WI38 (cell line): ENCODE measurements around the gene NEURL3.

Source experiments
- H3K4me3 ChIP-seq: 2 replicates; pipeline ENCODE4 v1.5.1; 2011; ENCODE audit warnings: low read depth, mild to moderate bottlenecking, control low read depth, low read length
- TF ChIP-seq, protein P1 (sequence below): IDR thresholded peaks from 2 replicates; pipeline ENCODE4 v1.5.1; 2012; ENCODE audit warnings: low read depth, mild to moderate bottlenecking, control low read depth, low read length

Gene NEURL3

DNA sequence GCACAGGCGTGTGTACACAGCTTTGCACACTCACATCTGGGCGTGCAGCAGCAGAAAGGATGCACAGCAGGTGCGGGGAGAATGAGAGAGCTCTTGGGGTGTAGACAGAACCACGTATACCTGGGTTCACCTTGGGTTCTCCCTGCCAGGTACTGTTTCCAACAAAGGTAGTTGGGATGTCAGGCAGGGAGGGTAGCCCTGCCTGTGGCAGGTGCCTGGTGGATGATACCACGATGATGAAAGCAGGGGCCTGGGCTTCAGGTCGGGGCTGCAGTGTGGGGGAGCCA, 24.9 kb upstream of the NEURL3 start:
- TF ChIP-seq, protein P1, sequence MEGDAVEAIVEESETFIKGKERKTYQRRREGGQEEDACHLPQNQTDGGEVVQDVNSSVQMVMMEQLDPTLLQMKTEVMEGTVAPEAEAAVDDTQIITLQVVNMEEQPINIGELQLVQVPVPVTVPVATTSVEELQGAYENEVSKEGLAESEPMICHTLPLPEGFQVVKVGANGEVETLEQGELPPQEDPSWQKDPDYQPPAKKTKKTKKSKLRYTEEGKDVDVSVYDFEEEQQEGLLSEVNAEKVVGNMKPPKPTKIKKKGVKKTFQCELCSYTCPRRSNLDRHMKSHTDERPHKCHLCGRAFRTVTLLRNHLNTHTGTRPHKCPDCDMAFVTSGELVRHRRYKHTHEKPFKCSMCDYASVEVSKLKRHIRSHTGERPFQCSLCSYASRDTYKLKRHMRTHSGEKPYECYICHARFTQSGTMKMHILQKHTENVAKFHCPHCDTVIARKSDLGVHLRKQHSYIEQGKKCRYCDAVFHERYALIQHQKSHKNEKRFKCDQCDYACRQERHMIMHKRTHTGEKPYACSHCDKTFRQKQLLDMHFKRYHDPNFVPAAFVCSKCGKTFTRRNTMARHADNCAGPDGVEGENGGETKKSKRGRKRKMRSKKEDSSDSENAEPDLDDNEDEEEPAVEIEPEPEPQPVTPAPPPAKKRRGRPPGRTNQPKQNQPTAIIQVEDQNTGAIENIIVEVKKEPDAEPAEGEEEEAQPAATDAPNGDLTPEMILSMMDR, result no peak
- no peak overlapping the region for H3K4me3 ChIP-seq

DNA sequence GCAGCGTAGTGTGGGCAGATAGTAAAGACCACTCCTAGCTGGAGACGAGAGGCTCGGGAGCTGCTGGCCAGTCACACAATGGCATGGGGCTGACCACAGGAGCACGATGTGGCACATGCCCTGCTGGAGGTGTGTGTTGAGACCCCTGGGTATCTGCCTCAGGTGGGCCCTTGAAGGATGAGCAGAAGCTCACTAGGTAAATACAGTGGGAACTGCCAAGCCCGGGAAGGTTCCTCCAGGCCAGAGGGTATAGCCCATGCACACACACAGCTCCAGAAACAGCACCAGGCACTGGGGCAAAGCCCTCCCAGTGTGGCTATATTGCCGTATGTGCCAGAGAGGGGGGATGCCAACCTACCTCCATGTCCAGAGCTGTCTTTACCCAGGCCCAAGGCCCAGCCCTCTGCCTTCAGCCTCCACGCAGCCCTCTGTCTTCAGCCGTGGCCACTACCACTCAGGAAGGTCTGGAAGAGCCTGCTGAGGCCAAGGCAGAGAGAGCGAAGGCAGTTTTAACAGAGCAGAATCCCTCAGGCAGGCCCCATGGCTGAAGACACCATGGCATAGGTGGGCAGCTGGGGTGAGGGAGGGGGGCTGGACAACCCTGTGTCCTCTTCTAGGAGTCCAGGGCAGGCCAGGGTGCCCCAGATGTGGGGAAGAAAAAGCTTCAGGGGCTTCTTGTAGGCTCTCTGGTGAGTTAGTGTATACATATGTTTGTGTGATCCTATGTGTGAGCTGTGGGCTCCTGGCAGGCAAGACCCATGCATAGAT, 24.4 kb upstream of the NEURL3 start:
- TF ChIP-seq, protein P1, result no peak
- no peak overlapping the region for H3K4me3 ChIP-seq

DNA sequence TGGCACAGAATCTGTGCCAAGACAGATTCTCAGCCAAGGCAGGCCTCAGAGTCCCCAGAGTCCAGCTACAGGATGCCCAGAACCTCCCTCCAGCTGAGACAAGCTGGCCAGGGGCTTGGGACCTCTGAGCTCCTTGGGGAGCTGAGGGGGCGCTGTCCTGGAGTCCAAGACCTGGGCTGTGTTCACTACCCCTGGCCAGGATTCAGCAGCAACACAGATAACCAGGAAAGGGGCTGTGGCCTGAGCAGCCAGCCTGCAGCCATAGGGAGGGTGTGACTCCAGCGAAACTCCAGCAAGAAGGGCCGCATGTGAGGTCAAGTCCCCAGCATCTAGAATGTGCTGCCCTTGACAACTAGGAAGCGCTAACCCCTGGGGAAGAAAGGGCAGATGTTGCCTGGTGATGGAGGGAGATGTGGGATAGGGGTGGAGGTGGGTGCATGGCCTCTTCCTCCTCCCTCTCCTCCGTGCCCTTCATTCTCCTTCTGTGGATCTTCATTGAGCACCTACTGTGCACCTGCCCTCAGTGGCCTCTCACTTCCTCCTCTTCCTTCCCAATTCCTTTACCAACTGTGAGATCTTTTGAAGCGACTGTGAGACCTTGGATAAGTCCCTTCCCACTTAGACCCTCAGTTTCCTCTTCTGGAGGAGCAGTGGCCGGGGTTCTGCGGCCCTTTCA, 23.7 kb upstream of the NEURL3 start:
- H3K4me3 ChIP-seq, result no peak overlapping the region
- TF ChIP-seq, protein P1, result no peak

DNA sequence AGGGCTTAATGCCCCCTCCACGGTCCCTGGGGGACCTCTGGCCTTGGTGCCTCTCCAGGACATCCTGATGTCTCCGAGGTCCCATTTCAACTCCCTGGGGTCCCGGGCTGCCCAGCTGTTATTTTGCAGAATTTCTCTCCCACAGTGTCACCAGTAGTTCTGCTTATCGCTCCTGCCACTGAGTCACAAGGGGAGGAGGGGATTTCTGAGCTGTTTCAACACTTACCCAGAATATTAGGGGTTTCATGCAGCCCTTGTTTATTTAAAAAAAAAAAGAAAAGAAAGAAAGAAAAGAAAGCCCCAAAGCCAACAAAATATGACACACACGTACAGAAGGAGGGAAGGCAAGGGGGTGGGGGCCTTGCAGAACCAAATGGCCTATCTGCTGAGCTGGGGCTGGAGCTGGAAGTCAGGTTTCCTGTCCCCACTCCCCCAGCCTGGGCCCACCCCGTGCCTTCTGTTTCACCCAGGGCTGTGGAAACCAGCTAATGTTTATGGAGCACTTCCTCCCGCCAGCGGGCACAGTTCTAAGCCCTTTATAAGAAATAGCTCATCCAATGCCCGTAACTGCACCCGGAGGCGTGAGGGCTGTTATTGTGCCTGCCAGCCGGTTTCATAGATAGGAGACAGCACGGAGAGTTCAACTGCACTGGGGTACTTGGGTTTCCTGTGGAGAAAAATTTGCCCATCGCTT, 23.0 kb upstream of the NEURL3 start:
- peak overlapping the region; percentile 47 for H3K4me3 ChIP-seq
- TF ChIP-seq, protein P1, result no peak

DNA sequence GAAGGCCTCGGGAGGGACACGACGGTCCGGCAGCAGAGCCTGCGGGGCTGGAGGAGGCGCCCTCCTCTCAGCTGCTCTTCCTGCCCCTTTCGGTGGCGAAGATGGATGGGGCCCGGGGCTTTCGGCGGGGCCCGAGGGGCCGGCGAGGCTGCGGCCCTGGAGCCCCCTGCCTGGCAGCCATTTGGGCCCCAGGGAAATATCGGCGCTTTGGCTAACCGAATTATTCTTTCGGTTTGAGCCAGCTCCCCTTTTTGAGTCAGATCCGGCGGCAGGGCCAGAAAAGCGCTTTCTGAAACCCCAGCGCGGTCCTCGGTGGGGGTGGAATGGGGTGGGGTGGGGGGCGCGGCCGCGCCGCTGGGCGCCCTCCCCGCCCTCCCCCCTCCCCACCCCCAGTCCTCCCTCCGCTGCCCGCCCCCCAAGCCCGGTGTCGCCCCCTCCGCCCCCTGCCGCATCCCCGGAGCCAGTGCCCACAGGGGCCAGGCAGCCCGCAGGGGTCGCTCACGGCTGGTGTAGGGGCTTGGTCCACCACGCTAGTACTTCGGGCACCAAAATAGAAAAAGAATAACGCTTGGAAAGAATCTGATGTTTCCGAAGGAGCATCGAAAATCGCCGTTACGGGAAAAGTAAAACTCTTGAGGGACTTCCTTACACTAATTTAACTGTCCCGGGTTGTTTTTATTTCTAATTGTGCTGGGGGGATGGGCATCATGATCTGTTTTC, 22.3 kb upstream of the NEURL3 start:
- TF ChIP-seq, protein P1, result peak; percentile 33
- H3K4me3 ChIP-seq, result peak overlapping the region; percentile 56

DNA sequence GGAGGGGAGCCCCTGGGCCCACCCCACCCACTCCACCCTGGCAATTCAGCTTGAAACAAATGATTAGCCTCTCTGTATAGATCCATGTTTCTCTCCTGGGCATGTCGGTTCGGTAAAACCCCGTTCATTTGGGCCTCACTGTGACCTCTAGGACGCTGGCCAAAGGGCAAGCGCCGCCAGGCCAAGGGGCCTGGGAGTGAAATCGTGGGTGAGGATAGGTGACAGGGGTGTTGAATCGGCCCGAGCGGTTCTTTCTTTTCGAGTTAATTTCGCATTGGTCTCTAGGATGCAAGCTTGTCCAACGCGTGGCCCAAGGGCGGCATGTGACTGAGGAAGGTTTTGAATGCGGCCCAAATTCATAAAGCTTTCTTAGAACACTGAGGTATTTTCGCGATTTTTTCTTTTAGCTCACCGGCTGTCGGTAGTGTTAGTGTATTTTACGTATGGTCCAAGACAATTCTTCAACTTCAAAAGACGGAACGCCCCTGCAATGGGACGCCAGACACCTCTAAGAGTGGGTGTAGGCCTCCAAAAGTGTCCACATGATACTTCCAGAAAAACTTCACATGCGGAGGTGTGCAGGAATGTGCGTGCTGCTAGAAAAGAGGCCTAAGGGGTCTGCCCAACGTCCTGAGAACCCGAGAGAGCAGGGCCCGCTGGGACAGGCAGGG, 21.6 kb upstream of the NEURL3 start:
- H3K4me3 ChIP-seq, result peak overlapping the region; percentile 56
- TF ChIP-seq, protein P1, result no peak
